Smooth muscle cell (in vitro differentiated cells): ENCODE results near the gene EXOG. TPM values are rescaled to one million over a fixed set of nuclear protein-coding genes. Genes with fewer than 3 reads are reported as not detected.

ENCODE experiments used
- DNase-seq: peaks from one replicate; lab custom pipeline; 2025; ENCODE audit not compliant: unreplicated experiment; lab: John Stamatoyannopoulos, UW
- H2AFZ ChIP-seq: fragments of 200-600 bp; sonication (generic); 2 replicates; pipeline ENCODE4 v1.6.0; 2016; ENCODE audit warnings: antibody characterized with exemption, low read depth, mild to moderate bottlenecking
- H3F3A ChIP-seq: fragments of 200-600 bp; sonication (generic); 2 replicates; pipeline ENCODE4 v1.6.0; 2017; ENCODE audit warnings: antibody characterized with exemption, low read depth
- H3K27ac ChIP-seq: fragments of 200-600 bp; sonication (generic); 2 replicates; pipeline ENCODE4 v1.5.1; 2016; ENCODE audit warnings: low read depth, mild to moderate bottlenecking
- H3K27me3 ChIP-seq: fragments of 200-600 bp; sonication (generic); 2 replicates; pipeline ENCODE4 v1.6.1; 2016; ENCODE audit warnings: low read depth, mild to moderate bottlenecking
- H3K36me3 ChIP-seq: fragments of 200-600 bp; sonication (generic); 2 replicates; pipeline ENCODE4 v1.5.1; 2016; ENCODE audit warnings: low read depth
- H3K4me1 ChIP-seq: fragments of 200-600 bp; sonication (generic); 2 replicates; pipeline ENCODE4 v1.5.1; 2016; ENCODE audit warnings: low read depth
- H3K4me2 ChIP-seq: fragments of 200-600 bp; sonication (generic); 2 replicates; pipeline ENCODE4 v1.6.0; 2016; ENCODE audit warnings: mild to moderate bottlenecking
- H3K4me3 ChIP-seq: fragments of 200-600 bp; sonication (generic); 2 replicates; pipeline ENCODE4 v1.5.1; 2016; ENCODE audit warnings: mild to moderate bottlenecking
- H3K79me2 ChIP-seq: fragments of 200-600 bp; sonication (generic); 2 replicates; pipeline ENCODE4 v1.6.0; 2016; ENCODE audit warnings: low read depth, mild to moderate bottlenecking
- H3K9ac ChIP-seq: fragments of 200-600 bp; sonication (generic); 2 replicates; pipeline ENCODE4 v1.6.0; 2016; ENCODE audit warnings: low read depth
- H3K9me3 ChIP-seq: fragments of 200-600 bp; sonication (generic); replicated peaks from 2 replicates; pipeline ENCODE4 v1.5.1; 2016; ENCODE audit warnings: low read depth
- H4K20me1 ChIP-seq: fragments of 200-600 bp; sonication (generic); 2 replicates; pipeline ENCODE4 v1.6.0; 2016; ENCODE audit warnings: low read depth
- CTCF ChIP-seq: fragments of 200-600 bp; sonication (generic); IDR thresholded peaks from 2 replicates; pipeline ENCODE4 v1.5.1; 2017; ENCODE audit warnings: borderline replicate concordance, mild to moderate bottlenecking, antibody characterized with exemption; ENCODE audit not compliant: insufficient read depth, poor library complexity, severe bottlenecking
- WGBS: methylation state at CpG from one replicate; pipeline ENCODE4 v1.1.7; 2016; ENCODE audit warnings: low lambda C conversion rate; 5-methylcytosine and 5-hydroxymethylcytosine counted together
- polyA plus RNA-seq: library from polyadenylated mRNA; unstranded; fragments of >200 nt; fragmentation: Nextera tagmentation; extraction: Ambion mirVana; gene quantifications from 2 replicates; pipeline ENCODE4 v1.2.1, GENCODE V29; 2016
- total RNA-seq: library from RNA; depleted of rRNA; stranded (reverse); fragments of >200 nt; gene quantifications from 2 replicates; pipeline ENCODE4 v1.2.3, GENCODE V29; 2014

The EXOG gene
- total and polyA plus RNA-seq, 2 experiments from 2014 or later: 3.9 to 5.2 TPM

- Histone ChIP-seq H3K79me2 (peaks cover 33% of the 10 kb centered on the region), H3K4me2 (peak within 1 kb of the TSS; percentile 99), H3K27me3 (no peaks in the 10 kb centered on the region), H3K4me1 (peaks cover 9% of the 10 kb centered on the region), H3F3A (no peaks in the 10 kb centered on the region), H4K20me1 (peaks cover 34% of the 10 kb centered on the region), H3K9me3 (no peaks in the 10 kb centered on the region), H3K4me3 (peak within 1 kb of the TSS; percentile 89), H3K9ac (peak within 1 kb of the TSS; percentile 73), H3K36me3 (no peaks in the 10 kb centered on the region), H2AFZ (peak within 1 kb of the TSS; percentile 85), H3K27ac (no peak within 1 kb of the TSS)
- TF ChIP-seq CTCF: no peak
- whole genome bisulfite sequencing: 2% methylated on average over 31 of the region's 48 CpGs
- peak; percentile 64 for DNase-seq
These were observed 42.8 kb upstream of the EXOG start, which contains the start of gene ACVR2B for GRCh38 chr3:38453075-38453912. TSS of gene ACVR2B (plus strand) at chr3:38453890. CDS start at chr3:38454323, 433 bp downstream.

- peaks cover 9% of the 10 kb centered on the region for H3K4me1 ChIP-seq
- no peak for DNase-seq
- WGBS: under 1% methylated on average over 36 of the region's 36 CpGs
- no peaks in the 10 kb centered on the region for H3K36me3 ChIP-seq
- no peaks in the 10 kb centered on the region for H3K27me3 ChIP-seq
- no peaks in the 10 kb centered on the region for H3K9me3 ChIP-seq
- no peak for TF ChIP-seq CTCF
- H3K9ac ChIP-seq: peak overlapping the region; percentile 73
- peaks cover 39% of the 10 kb centered on the region for H4K20me1 ChIP-seq
- no peak overlapping the region for H3K27ac ChIP-seq
- no peak overlapping the region for H2AFZ ChIP-seq
- peaks cover 38% of the 10 kb centered on the region for H3K79me2 ChIP-seq
- H3K4me3 ChIP-seq: peak overlapping the region; percentile 89
- peak overlapping the region; percentile 99 for H3K4me2 ChIP-seq
- no peaks in the 10 kb centered on the region for H3F3A ChIP-seq
These were observed 42.3 kb upstream of the EXOG start for GRCh38 chr3:38453913-38454177.

GRCh38 chr3:38454178-38454883 lies 41.8 kb upstream of the EXOG start:
- Histone ChIP-seq H3K4me1 (peaks cover 9% of the 10 kb centered on the region), H3F3A (no peaks in the 10 kb centered on the region), H3K79me2 (peaks cover 43% of the 10 kb centered on the region), H2AFZ (peak overlapping the region; percentile 85), H4K20me1 (peaks cover 44% of the 10 kb centered on the region), H3K4me2 (peak overlapping the region; percentile 99), H3K4me3 (peak overlapping the region; percentile 89), H3K9me3 (no peaks in the 10 kb centered on the region), H3K36me3 (no peaks in the 10 kb centered on the region), H3K27me3 (no peaks in the 10 kb centered on the region), H3K27ac (no peak overlapping the region), H3K9ac (peak overlapping the region; percentile 73)
- TF ChIP-seq CTCF: no peak
- under 1% methylated on average over 53 of the region's 78 CpGs for WGBS
- DNase-seq: no peak
